Type B pancreatic cell (in vitro differentiated cells): ENCODE measurements around the gene TIMM10. TPM values are rescaled to one million over a fixed set of nuclear protein-coding genes. Genes with fewer than 3 reads are reported as not detected.

ENCODE experiments used
- DNase-seq: peaks from one replicate; pipeline ENCODE4 v3.0.0; 2021; ENCODE audit warnings: mixed read lengths; ENCODE audit not compliant: unreplicated experiment; ENCODE audit errors: extremely low spot score
- H3K27ac Mint-ChIP-seq: 2 replicates; pipeline ENCODE4 v1.8.0; 2021; ENCODE audit warnings: mild to moderate bottlenecking, mixed read lengths
- H3K27me3 Mint-ChIP-seq: 2 replicates; pipeline ENCODE4 v1.8.0; 2021; ENCODE audit warnings: mixed read lengths
- H3K36me3 Mint-ChIP-seq: 2 replicates; pipeline ENCODE4 v1.8.0; 2021; ENCODE audit warnings: mixed read lengths
- H3K4me1 Mint-ChIP-seq: one replicate; pipeline ENCODE4 v1.8.0; 2021; ENCODE audit warnings: mixed read lengths; ENCODE audit not compliant: unreplicated experiment
- H3K4me3 Mint-ChIP-seq: 2 replicates; pipeline ENCODE4 v1.8.0; 2021; ENCODE audit warnings: mild to moderate bottlenecking, mixed read lengths
- H3K9me3 Mint-ChIP-seq: 2 replicates; pipeline ENCODE4 v1.8.0; 2021; ENCODE audit warnings: mixed read lengths
- CTCF ChIP-seq: fragments of 200-600 bp; sonication (generic); conservative IDR thresholded peaks from 2 replicates; pipeline ENCODE4 v1.5.0; 2021; ENCODE audit warnings: antibody characterized with exemption, mild to moderate bottlenecking
- total RNA-seq: library from RNA; stranded (reverse); gene quantifications from 2 replicates; pipeline ENCODE4 v1.2.1, GENCODE V29; 2021; ENCODE audit warnings: low replicate concordance

TIMM10 gene
- total RNA-seq, 1 donor from 2014 or later, result 64.2 TPM

GRCh38 chr11:57485217-57485990 is 45.1 kb downstream of the TIMM10 start:
- Mint-ChIP-seq H3K36me3 (no peaks in the 10 kb centered on the region), H3K4me1 (peaks cover under 1% of the 10 kb centered on the region), H3K27me3 (peaks cover 38% of the 10 kb centered on the region), H3K4me3 (no peak overlapping the region), H3K9me3 (no peaks in the 10 kb centered on the region), H3K27ac (no peak overlapping the region)
- TF ChIP-seq CTCF, result no peak
- DNase-seq, result no peak

- H3K9me3 Mint-ChIP-seq, result no peaks in the 10 kb centered on the region
- no peak for TF ChIP-seq CTCF
- H3K4me1 Mint-ChIP-seq, result peaks cover 5% of the 10 kb centered on the region
- H3K27ac Mint-ChIP-seq, result no peak overlapping the region
- H3K4me3 Mint-ChIP-seq, result no peak overlapping the region
- DNase-seq, result no peak
- H3K27me3 Mint-ChIP-seq, result peaks cover 49% of the 10 kb centered on the region
- H3K36me3 Mint-ChIP-seq, result no peaks in the 10 kb centered on the region
Measured at GRCh38 chr11:57484141-57484710, 46.3 kb downstream of the TIMM10 start.

GRCh38 chr11:57483562-57483918 is 47.0 kb downstream of the TIMM10 start:
- H3K36me3 Mint-ChIP-seq, result no peaks in the 10 kb centered on the region
- no peak for TF ChIP-seq CTCF
- H3K9me3 Mint-ChIP-seq, result no peaks in the 10 kb centered on the region
- H3K4me3 Mint-ChIP-seq, result peak overlapping the region; percentile 68
- DNase-seq, result no peak
- H3K4me1 Mint-ChIP-seq, result peaks cover 5% of the 10 kb centered on the region
- H3K27ac Mint-ChIP-seq, result no peak overlapping the region
- H3K27me3 Mint-ChIP-seq, result peaks cover 54% of the 10 kb centered on the region

- Mint-ChIP-seq H3K9me3 (no peaks in the 10 kb centered on the region), H3K27ac (no peak overlapping the region), H3K4me3 (peak overlapping the region; percentile 80), H3K4me1 (peaks cover 8% of the 10 kb centered on the region), H3K27me3 (peaks cover 59% of the 10 kb centered on the region), H3K36me3 (no peaks in the 10 kb centered on the region)
- TF ChIP-seq CTCF, result peak; percentile 90
- peak; percentile 82 for DNase-seq
Measured at GRCh38 chr11:57482782-57483561, 47.6 kb downstream of the TIMM10 start.

- Mint-ChIP-seq H3K36me3 (no peaks in the 10 kb centered on the region), H3K27me3 (peaks cover 68% of the 10 kb centered on the region), H3K9me3 (no peaks in the 10 kb centered on the region), H3K27ac (no peak overlapping the region), H3K4me1 (peaks cover 11% of the 10 kb centered on the region), H3K4me3 (peak overlapping the region; percentile 82)
- TF ChIP-seq CTCF, result no peak
- DNase-seq, result no peak
Measured at GRCh38 chr11:57481915-57482781, 48.4 kb downstream of the TIMM10 start.
